ENCODE data around the gene TMED6. TPM values are rescaled to one million over a fixed set of nuclear protein-coding genes. Genes with fewer than 3 reads are reported as not detected.
A peak's percentile ranks its signal among the peaks of the same experiment; 100 is the strongest.

Gene TMED6
- total RNA-seq (2014; rRNA removed; shearing (Covaris generic)), result not detected in 2 replicates

- DNase-seq (ENCODE audit: low spot score), result no peak
Observed at GRCh38 chr16:69351309-69352027, at the start of gene TMED6. TSS of gene TMED6 (minus strand) at chr16:69351786. CDS start at chr16:69351753, 33 bp downstream.

DNA sequence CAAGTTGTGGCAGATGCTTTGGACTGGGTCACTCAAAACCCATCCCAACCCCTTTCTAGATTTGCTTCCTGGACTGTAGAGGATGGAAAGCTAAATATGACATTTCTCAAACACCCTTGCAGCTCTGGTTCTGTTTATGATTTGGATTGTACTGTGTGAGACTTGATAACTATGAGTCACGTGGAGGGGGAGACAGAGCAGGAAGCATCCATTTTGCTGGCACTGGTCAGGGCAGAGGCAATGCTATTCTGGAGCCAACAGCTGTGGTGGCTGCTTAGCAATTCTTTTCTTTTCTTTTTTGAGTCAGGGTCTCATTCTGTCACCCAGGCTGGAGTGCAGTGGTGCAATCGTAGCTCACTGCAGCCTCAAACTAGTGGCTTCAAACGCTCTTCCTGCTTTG is 47.8 kb upstream of the TMED6 start:
- DNase-seq (ENCODE audit: low spot score), result no peak

DNA sequence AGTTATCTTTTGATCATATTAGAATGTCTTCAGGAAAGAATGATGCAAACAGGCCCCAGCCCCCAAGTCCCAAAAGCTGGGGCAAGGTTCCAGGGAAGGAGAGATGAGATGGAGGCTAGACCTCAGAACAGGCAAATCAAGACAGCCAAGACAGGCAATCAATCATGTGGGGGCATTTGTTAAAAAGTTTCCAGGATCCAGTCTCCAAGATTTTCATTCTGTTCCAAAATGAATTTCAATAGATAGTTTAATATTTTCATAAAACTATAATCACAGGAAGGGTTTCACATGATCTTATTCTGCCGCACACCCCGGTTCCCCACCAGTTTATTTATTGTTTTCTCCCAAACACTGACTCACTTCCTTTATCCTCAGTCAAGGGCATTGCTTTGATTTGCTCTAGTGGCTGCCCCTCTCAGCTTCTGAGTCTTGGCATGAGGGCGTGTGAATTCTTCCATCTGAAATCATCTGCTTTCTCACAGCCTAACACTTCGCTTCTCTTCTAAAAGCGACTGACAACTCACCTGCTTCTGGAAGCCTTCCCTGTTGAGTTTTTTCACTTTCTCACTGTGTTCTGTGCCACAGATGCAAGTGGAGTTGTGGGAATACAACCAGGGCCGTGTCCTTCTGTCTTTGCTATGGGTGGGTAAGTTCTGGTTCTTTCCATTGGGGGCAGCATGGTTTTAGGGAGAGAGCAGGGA is 46.4 kb upstream of the TMED6 start:
- peak; percentile 85 for DNase-seq (ENCODE audit: low spot score)

GRCh38 chr16:69396187-69397061 is 44.8 kb upstream of the TMED6 start:
- peak; percentile 81 for DNase-seq (ENCODE audit: low spot score)

DNA sequence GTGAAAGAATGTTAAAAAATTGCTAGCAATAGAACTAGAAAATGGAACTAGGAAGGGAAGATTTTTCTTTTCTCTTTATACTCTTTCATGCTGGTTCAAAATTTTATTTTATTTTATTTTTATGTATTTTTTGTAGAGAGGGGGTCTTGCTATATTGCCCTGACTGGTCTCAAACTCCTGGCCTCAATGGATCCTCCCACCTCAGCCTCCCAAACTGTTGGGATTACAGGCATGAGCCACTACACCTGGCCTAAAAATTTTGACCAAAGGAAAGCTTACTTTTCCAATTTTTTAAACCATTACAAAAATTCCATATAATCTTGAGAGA is 44.2 kb upstream of the TMED6 start:
- DNase-seq (ENCODE audit: low spot score), result no peak

GRCh38 chr16:69393898-69394849 is 42.6 kb upstream of the TMED6 start:
- no peak for DNase-seq (ENCODE audit: low spot score)

DNA sequence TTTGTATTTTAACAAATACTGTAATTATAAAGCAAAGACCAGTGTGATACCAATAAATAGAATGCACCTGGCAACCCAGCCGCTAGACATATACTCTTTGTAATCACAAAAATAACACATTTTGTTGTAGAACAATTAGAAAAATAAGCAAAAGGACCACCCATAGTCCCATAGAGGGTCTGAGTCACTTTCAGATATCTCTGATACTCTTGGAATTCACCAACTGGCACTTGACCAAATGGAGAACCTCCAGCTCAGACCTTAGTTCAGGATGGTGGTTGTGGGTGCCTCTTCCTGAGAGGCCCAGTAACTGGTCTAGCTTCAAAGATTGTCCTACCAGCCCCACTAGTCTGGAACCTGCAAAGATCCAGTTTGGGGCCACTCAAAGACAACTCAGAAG is 35.0 kb upstream of the TMED6 start:
- peak; percentile 37 for DNase-seq (ENCODE audit: low spot score)

DNA sequence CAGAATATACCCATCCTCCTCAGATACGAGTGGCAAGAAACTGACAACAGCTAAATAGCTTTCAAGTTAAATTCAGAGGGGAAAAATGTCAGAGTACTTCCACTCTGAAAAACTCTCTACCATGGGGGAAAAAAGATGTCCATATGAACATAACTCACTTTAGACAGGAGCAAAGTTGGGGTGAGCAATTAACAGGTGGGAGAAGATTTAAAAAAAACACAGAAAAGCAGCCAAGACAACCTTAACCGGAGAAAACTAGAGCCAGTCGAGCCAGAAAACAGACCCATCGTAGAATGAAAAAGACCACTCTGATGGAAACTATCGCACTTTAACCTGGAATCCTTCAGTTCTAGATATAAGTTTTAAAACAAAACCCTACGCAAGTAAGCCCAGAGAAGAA is 33.4 kb upstream of the TMED6 start:
- no peak for DNase-seq (ENCODE audit: low spot score)

- no peak for DNase-seq (ENCODE audit: low spot score)
Observed at GRCh38 chr16:69382421-69382820, 30.8 kb upstream of the TMED6 start.

GRCh38 chr16:69381231-69381630 is 29.6 kb upstream of the TMED6 start:
- no peak for DNase-seq (ENCODE audit: low spot score)

DNA sequence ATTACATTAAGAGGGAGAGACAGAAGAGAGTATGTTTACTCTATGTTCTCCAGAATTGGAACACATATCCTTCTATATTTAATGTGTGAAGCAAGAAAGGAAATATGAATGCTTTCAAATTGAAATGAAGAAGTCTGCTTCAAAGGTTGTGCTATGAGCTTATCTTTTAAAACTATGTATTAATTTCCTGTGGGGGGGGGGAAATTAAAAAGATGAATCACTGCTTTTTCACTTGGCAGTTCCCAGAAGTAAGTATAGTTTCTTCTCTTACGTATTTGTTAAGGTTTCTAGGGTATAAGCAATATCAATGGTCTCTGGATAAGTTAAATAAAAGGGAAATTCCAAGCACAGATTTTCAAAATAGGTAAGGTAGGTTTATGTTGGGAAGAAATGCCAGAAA is 27.2 kb upstream of the TMED6 start:
- no peak for DNase-seq (ENCODE audit: low spot score)

- no peak for DNase-seq (ENCODE audit: low spot score)
Observed at GRCh38 chr16:69378036-69378435, 26.4 kb upstream of the TMED6 start.

DNA sequence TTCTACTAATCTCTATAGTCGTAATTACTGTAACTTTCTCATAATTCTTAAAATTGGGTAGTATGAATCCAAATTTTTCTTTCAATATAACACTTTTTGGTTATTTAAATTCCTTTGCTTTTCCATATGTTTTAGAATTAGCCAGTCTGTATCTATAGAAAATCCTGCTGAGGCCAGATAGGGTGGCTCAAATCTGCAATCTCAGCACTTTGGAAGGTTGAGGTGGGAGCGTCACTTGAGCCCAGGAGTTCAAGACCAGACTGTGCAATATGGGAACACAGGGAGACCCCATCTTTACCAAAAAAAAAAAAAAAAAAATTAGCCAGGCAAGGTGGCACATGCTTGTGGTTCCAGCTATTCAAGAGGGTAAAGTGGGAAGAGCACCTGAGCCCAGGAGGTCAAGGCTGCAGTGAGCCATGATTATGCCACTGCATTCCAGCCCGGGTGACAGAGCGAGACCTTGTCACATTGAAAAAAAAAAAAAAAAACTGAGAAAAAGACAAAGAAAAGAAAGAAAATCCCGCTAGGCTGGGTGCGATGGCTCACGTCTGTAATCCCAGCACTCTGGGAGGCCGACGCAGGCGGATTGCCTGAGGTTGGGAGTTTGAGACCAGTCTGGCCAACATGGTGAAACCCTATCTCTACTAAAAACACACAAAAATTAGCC is 24.9 kb upstream of the TMED6 start:
- DNase-seq (ENCODE audit: low spot score), result no peak

- no peak for DNase-seq (ENCODE audit: low spot score)
Observed at GRCh38 chr16:69373019-69373418, 21.4 kb upstream of the TMED6 start.

GRCh38 chr16:69371564-69371963 is 20.0 kb upstream of the TMED6 start:
- no peak for DNase-seq (ENCODE audit: low spot score)

- no peak for DNase-seq (ENCODE audit: low spot score)
Observed at GRCh38 chr16:69368866-69369265, 17.3 kb upstream of the TMED6 start.

GRCh38 chr16:69367980-69368379 is 16.4 kb upstream of the TMED6 start:
- no peak for DNase-seq (ENCODE audit: low spot score)

DNA sequence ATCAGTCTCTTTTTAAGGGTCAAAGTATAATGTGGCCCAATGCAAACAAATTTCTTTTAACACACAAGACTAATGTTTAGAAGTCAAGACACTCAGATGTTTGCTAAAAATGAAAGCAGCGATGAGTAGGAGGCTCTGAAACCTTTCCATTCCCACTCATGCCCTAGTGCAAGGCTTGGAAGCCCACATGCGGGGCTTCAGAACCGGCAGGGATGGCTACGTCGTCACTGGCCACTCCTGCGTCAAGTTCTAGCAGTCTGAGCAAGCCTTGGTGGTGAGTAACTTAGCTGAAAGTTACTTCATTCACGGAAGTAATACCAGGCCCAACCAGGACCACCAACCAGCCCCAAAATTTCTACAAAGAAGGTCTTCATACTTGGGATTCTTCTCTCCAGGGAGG is 14.8 kb upstream of the TMED6 start:
- no peak for DNase-seq (ENCODE audit: low spot score)

DNA sequence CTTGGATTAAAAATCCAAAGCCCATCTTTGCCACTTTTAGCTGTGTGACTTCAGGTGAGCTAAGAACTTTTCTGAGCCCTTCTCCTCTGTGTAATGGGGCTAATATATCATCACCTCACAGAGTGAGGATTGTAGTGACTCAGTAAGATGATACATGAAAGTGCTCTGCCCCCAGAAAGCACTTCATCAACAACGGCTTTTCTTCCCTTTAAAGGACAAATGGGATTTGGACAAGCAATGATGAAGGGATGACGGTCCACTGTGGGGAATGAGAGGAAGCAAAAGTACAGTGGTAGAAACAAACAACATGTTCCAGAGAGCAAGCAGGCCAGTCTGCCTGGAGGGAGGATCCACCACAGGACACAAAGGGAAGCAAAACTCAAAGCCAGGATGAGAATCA is 14.3 kb upstream of the TMED6 start:
- no peak for DNase-seq (ENCODE audit: low spot score)

GRCh38 chr16:69364088-69364487 is 12.5 kb upstream of the TMED6 start:
- no peak for DNase-seq (ENCODE audit: low spot score)

DNA sequence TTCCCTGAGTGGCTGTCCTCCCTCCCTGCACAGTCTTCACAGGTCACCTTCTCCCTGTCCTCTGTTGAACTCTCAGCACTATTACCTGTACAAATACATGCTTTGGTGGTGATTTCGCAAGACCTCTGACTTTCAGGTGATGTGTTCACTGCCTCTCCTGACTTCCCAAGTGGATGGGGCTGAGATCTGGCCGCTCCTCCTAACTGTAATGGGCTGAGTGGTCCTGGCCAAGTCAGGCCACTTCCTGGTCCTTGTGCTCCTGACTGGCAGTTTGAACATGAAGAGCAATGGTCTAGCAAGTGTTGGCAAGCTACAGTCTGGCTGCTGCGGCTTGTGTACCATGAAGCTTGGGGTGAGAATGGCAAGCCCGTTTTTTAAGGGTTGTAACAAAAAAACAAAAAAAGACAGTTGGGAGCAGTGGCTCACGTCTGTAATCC is 11.7 kb upstream of the TMED6 start:
- DNase-seq (ENCODE audit: low spot score), result no peak
